BLaER1 treated with 17β-estradiol and CSF1 and Interleukin-3, amounts not matched to agents 10 nM and 100 nM (cell line): ENCODE data around the gene PGAP3.

Source experiments
- H3K27ac ChIP-seq, 11 experiments: shearing (Covaris generic); formaldehyde crosslinking; 2 replicates each; pipeline ENCODE4 v1.8.1; 2022
- H3K27me3 ChIP-seq, 11 experiments: shearing (Covaris generic); formaldehyde crosslinking; 2 replicates each; pipeline ENCODE4 v1.8.1; 2022
- H3K36me3 ChIP-seq, 11 experiments: shearing (Covaris generic); formaldehyde crosslinking; 2 replicates each; pipeline ENCODE4 v1.8.1; 2022
- H3K4me1 ChIP-seq, 10 experiments: shearing (Covaris generic); formaldehyde crosslinking; 2 replicates each; pipeline ENCODE4 v1.8.1; 2022
- H3K4me2 ChIP-seq, 11 experiments: shearing (Covaris generic); formaldehyde crosslinking; 2 replicates each; pipeline ENCODE4 v1.8.1; 2022
- H3K4me3 ChIP-seq, 10 experiments: shearing (Covaris generic); formaldehyde crosslinking; 2 replicates each; pipeline ENCODE4 v1.8.1; 2022
- H3K9ac ChIP-seq, 11 experiments: shearing (Covaris generic); formaldehyde crosslinking; 2 replicates each; pipeline ENCODE4 v1.8.1; 2022
- H3K9me3 ChIP-seq, 11 experiments: shearing (Covaris generic); formaldehyde crosslinking; replicated peaks in 1 of 11; 2 replicates each; pipeline ENCODE4 v1.8.1; 2022
- H4K20me1 ChIP-seq, 11 experiments: shearing (Covaris generic); formaldehyde crosslinking; 2 replicates each; pipeline ENCODE4 v1.8.1; 2022
- Cebpa-rat ChIP-seq, 11 experiments: shearing (Covaris generic); IDR thresholded peaks; 2 replicates each; pipeline ENCODE4 v1.8.1; 2022

Gene PGAP3

GRCh38 chr17:39640591-39641031 is 47.2 kb downstream of the PGAP3 start:
- Histone ChIP-seq H3K4me2 (peak overlapping the region; percentile 19 to 99 (median 63); a peak in 21 of 22 replicates), H3K9me3 (no peaks in the 10 kb centered on the region)

GRCh38 chr17:39639566-39640458 is 48.0 kb downstream of the PGAP3 start:
- no peaks in the 10 kb centered on the region for H3K9me3 ChIP-seq
- H3K36me3 ChIP-seq: peaks cover 0 to 8% (median 1%) of the 10 kb centered on the region in 11 experiments; a peak in 4 of 22 replicates
- peak overlapping the region in 2 of 11 experiments; percentile 3 to 7; a peak in 3 of 22 replicates for H3K27ac ChIP-seq
- H3K4me1 ChIP-seq: peaks cover 80 to 93% (median 87%) of the 10 kb centered on the region in 10 experiments
- no peaks in the 10 kb centered on the region for H3K27me3 ChIP-seq
- peak overlapping the region; percentile 30 to 99 (median 96); a peak in 21 of 22 replicates for H3K4me2 ChIP-seq
- TF ChIP-seq Cebpa-rat (IDR thresholded peaks at IDR 0.05): no peak
- peak overlapping the region in 7 of 11 experiments; percentile 14 to 96 (median 48); a peak in 9 of 22 replicates for H3K9ac ChIP-seq
- peak overlapping the region in 3 of 10 experiments; percentile 9 to 87 (median 22); a peak in 2 of 20 replicates for H3K4me3 ChIP-seq
- H4K20me1 ChIP-seq: peaks cover 52 to 73% (median 67%) of the 10 kb centered on the region in 11 experiments

More at GRCh38 chr17:39640591-39641031, 47.2 kb downstream of the PGAP3 start:
- peak overlapping the region in 7 of 11 experiments; percentile 17 to 96 (median 29); a peak in 4 of 22 replicates for H3K9ac ChIP-seq
- no peak for TF ChIP-seq Cebpa-rat (IDR thresholded peaks at IDR 0.05)
- H3K27ac ChIP-seq: peak overlapping the region in 3 of 11 experiments; percentile 5 to 37 (median 27); a peak in 4 of 22 replicates
- peaks cover 72 to 93% (median 82%) of the 10 kb centered on the region in 10 experiments for H3K4me1 ChIP-seq
- H4K20me1 ChIP-seq: peaks cover 60 to 81% (median 75%) of the 10 kb centered on the region in 11 experiments
- no peaks in the 10 kb centered on the region for H3K27me3 ChIP-seq
- H3K4me3 ChIP-seq: no peak overlapping the region
- peaks cover 0 to 10% (median 6%) of the 10 kb centered on the region in 11 experiments; a peak in 6 of 22 replicates for H3K36me3 ChIP-seq

GRCh38 chr17:39639043-39639442 is 48.8 kb downstream of the PGAP3 start:
- Histone ChIP-seq H3K4me1 (peaks cover 79 to 92% (median 88%) of the 10 kb centered on the region in 10 experiments), H3K9ac (peak overlapping the region in 5 of 11 experiments; percentile 6 to 96 (median 92); a peak in 4 of 22 replicates), H3K36me3 (peaks cover 0 to 5% (median 0%) of the 10 kb centered on the region in 11 experiments; a peak in 1 of 22 replicates), H4K20me1 (peaks cover 44 to 65% (median 59%) of the 10 kb centered on the region in 11 experiments), H3K9me3 (no peaks in the 10 kb centered on the region), H3K4me2 (peak overlapping the region; percentile 94 to 99 (median 98)), H3K27ac (0 out of 22 replicates have a peak overlapping the region, but pooled peaks of 1 of the 11 experiments have one; percentile 7), H3K4me3 (peak overlapping the region in 2 of 10 experiments; percentile 22 to 87; a peak in 1 of 20 replicates), H3K27me3 (no peaks in the 10 kb centered on the region)
- TF ChIP-seq Cebpa-rat (IDR thresholded peaks at IDR 0.05): no peak

- Histone ChIP-seq H3K4me2 (peak overlapping the region; percentile 94 to 99 (median 98)), H3K4me1 (peaks cover 75 to 90% (median 86%) of the 10 kb centered on the region in 10 experiments), H4K20me1 (peaks cover 37 to 58% (median 52%) of the 10 kb centered on the region in 11 experiments), H3K9me3 (no peaks in the 10 kb centered on the region), H3K36me3 (peaks cover 0 to 5% (median 0%) of the 10 kb centered on the region in 11 experiments; a peak in 1 of 22 replicates), H3K27me3 (no peaks in the 10 kb centered on the region), H3K27ac (peak overlapping the region in 2 of 11 experiments; percentile 90 to 91; a peak in 3 of 22 replicates), H3K9ac (peak overlapping the region in 10 of 11 experiments; percentile 88 to 96 (median 91); a peak in 19 of 22 replicates), H3K4me3 (peak overlapping the region; percentile 76 to 98 (median 88))
- TF ChIP-seq Cebpa-rat (IDR thresholded peaks at IDR 0.05): no peak
Observed at GRCh38 chr17:39638317-39638716, 49.5 kb downstream of the PGAP3 start.

GRCh38 chr17:39636927-39637736 is 50.7 kb downstream of the PGAP3 start, which contains the start of gene STARD3:
Gene STARD3, plus strand, starts transcription at chr17:39637144. Its CDS starts 16,388 bp downstream, at chr17:39653532.
- Histone ChIP-seq H3K4me1 (peaks cover 63 to 90% (median 79%) of the 10 kb centered on the region in 10 experiments), H3K4me3 (peak within 1 kb of the TSS; percentile 76 to 98 (median 88)), H3K36me3 (peaks cover 0 to 5% (median 0%) of the 10 kb centered on the region in 11 experiments; a peak in 1 of 22 replicates), H3K9ac (peak within 1 kb of the TSS; percentile 85 to 96 (median 90)), H3K27ac (peak within 1 kb of the TSS; percentile 84 to 94 (median 91)), H3K4me2 (peak within 1 kb of the TSS; percentile 94 to 99 (median 98)), H3K9me3 (no peaks in the 10 kb centered on the region), H3K27me3 (no peaks in the 10 kb centered on the region), H4K20me1 (peaks cover 25 to 46% (median 40%) of the 10 kb centered on the region in 11 experiments; a peak in 21 of 22 replicates)
- no peak for TF ChIP-seq Cebpa-rat (IDR thresholded peaks at IDR 0.05)

- peaks cover 19 to 40% (median 34%) of the 10 kb centered on the region in 11 experiments; a peak in 20 of 22 replicates for H4K20me1 ChIP-seq
- no peaks in the 10 kb centered on the region for H3K9me3 ChIP-seq
- peaks cover 0 to 5% (median 0%) of the 10 kb centered on the region in 11 experiments; a peak in 1 of 22 replicates for H3K36me3 ChIP-seq
- H3K4me1 ChIP-seq: peaks cover 57 to 90% (median 77%) of the 10 kb centered on the region in 10 experiments
- H3K4me3 ChIP-seq: peak overlapping the region; percentile 76 to 98 (median 88)
- peak overlapping the region; percentile 83 to 99 (median 98) for H3K4me2 ChIP-seq
- no peak for TF ChIP-seq Cebpa-rat (IDR thresholded peaks at IDR 0.05)
- H3K27ac ChIP-seq: peak overlapping the region; percentile 84 to 94 (median 91)
- H3K27me3 ChIP-seq: no peaks in the 10 kb centered on the region
- H3K9ac ChIP-seq: peak overlapping the region; percentile 85 to 96 (median 90)
Observed at GRCh38 chr17:39636587-39636926, 51.3 kb downstream of the PGAP3 start.

- Histone ChIP-seq H3K9me3 (no peaks in the 10 kb centered on the region), H3K4me2 (peak overlapping the region; percentile 83 to 99 (median 98)), H3K9ac (peak overlapping the region in 9 of 11 experiments; percentile 88 to 96 (median 90); a peak in 13 of 22 replicates), H3K27me3 (no peaks in the 10 kb centered on the region), H3K36me3 (peaks cover 0 to 5% (median 0%) of the 10 kb centered on the region in 11 experiments; a peak in 1 of 22 replicates), H4K20me1 (peaks cover 10 to 32% (median 26%) of the 10 kb centered on the region in 11 experiments; a peak in 20 of 22 replicates), H3K4me3 (0 out of 20 replicates have a peak overlapping the region, but pooled peaks of 1 of the 10 experiments have one; percentile 83), H3K4me1 (peaks cover 48 to 88% (median 74%) of the 10 kb centered on the region in 10 experiments), H3K27ac (peak overlapping the region in 10 of 11 experiments; percentile 84 to 94 (median 91); a peak in 15 of 22 replicates)
- no peak for TF ChIP-seq Cebpa-rat (IDR thresholded peaks at IDR 0.05)
Observed at GRCh38 chr17:39635614-39636176, 52.2 kb downstream of the PGAP3 start.
